ENCODE results near the gene ELL. TPM values are rescaled to one million over a fixed set of nuclear protein-coding genes. Genes with fewer than 3 reads are reported as not detected.

ELL gene
- total RNA-seq, 1 donor from 2014 or later = 9.7 TPM

- Histone ChIP-seq H3K36me3 (ENCODE audit: control insufficient read depth, insufficient read depth, low read length) (peaks cover 23% of the 10 kb centered on the region), H3K4me3 (ENCODE audit: low read depth, low read length) (no peak overlapping the region), H3K27me3 (ENCODE audit: control insufficient read depth, insufficient read depth, low read length) (no peaks in the 10 kb centered on the region)
- DNase-seq (ENCODE audit: low read depth) (no peak), FAIRE-seq (no peak)
- no peak for TF ChIP-seq CTCF (IDR thresholded peaks at IDR 0.05; ENCODE audit: insufficient read depth, low read length, severe bottlenecking)
Observed at GRCh38 chr19:18536475-18536874, 14.6 kb upstream of the ELL start.

GRCh38 chr19:18533058-18533457, 11.2 kb upstream of the ELL start:
- TF ChIP-seq CTCF (IDR thresholded peaks at IDR 0.05; ENCODE audit: insufficient read depth, low read length, severe bottlenecking) = no peak
- DNase-seq (ENCODE audit: low read depth) = no peak
- peak; percentile 36 for FAIRE-seq
- Histone ChIP-seq H3K4me3 (ENCODE audit: low read depth, low read length) (no peak overlapping the region), H3K36me3 (ENCODE audit: control insufficient read depth, insufficient read depth, low read length) (peaks cover 15% of the 10 kb centered on the region), H3K27me3 (ENCODE audit: control insufficient read depth, insufficient read depth, low read length) (no peaks in the 10 kb centered on the region)

- no peak for TF ChIP-seq CTCF (IDR thresholded peaks at IDR 0.05; ENCODE audit: insufficient read depth, low read length, severe bottlenecking)
Observed at GRCh38 chr19:18532168-18532890, 10.5 kb upstream of the ELL start.

GRCh38 chr19:18531485-18531884, 9.6 kb upstream of the ELL start:
- Histone ChIP-seq H3K36me3 (ENCODE audit: control insufficient read depth, insufficient read depth, low read length) (peaks cover 11% of the 10 kb centered on the region), H3K27me3 (ENCODE audit: control insufficient read depth, insufficient read depth, low read length) (no peaks in the 10 kb centered on the region), H3K4me3 (ENCODE audit: low read depth, low read length) (no peak overlapping the region)
- no peak for DNase-seq (ENCODE audit: low read depth)
- no peak for TF ChIP-seq CTCF (IDR thresholded peaks at IDR 0.05; ENCODE audit: insufficient read depth, low read length, severe bottlenecking)
- no peak for FAIRE-seq

More at GRCh38 chr19:18532168-18532890, 10.5 kb upstream of the ELL start:
- DNase-seq (ENCODE audit: low read depth) (no peak), FAIRE-seq (no peak)
- Histone ChIP-seq H3K36me3 (ENCODE audit: control insufficient read depth, insufficient read depth, low read length) (peaks cover 14% of the 10 kb centered on the region), H3K4me3 (ENCODE audit: low read depth, low read length) (no peak overlapping the region), H3K27me3 (ENCODE audit: control insufficient read depth, insufficient read depth, low read length) (no peaks in the 10 kb centered on the region)

- Histone ChIP-seq H3K4me3 (ENCODE audit: low read depth, low read length) (no peak overlapping the region), H3K27me3 (ENCODE audit: control insufficient read depth, insufficient read depth, low read length) (no peaks in the 10 kb centered on the region), H3K36me3 (ENCODE audit: control insufficient read depth, insufficient read depth, low read length) (peaks cover 9% of the 10 kb centered on the region)
- FAIRE-seq (no peak), DNase-seq (ENCODE audit: low read depth) (no peak)
- no peak for TF ChIP-seq CTCF (IDR thresholded peaks at IDR 0.05; ENCODE audit: insufficient read depth, low read length, severe bottlenecking)
Observed at GRCh38 chr19:18529782-18530181, 7.9 kb upstream of the ELL start.

GRCh38 chr19:18526316-18526715, 4.4 kb upstream of the ELL start:
- DNase-seq (ENCODE audit: low read depth) (peak; percentile 98), FAIRE-seq (peak; percentile 99)
- H3K4me3 ChIP-seq (ENCODE audit: low read depth, low read length) = no peak overlapping the region
- H3K27me3 ChIP-seq (ENCODE audit: control insufficient read depth, insufficient read depth, low read length) = no peaks in the 10 kb centered on the region
- TF ChIP-seq CTCF (IDR thresholded peaks at IDR 0.05; ENCODE audit: insufficient read depth, low read length, severe bottlenecking) = no peak
- H3K36me3 ChIP-seq (ENCODE audit: control insufficient read depth, insufficient read depth, low read length) = peaks cover 2% of the 10 kb centered on the region
